Spleen (tissue), 7 donors: ENCODE data around the gene FIBCD1.

ENCODE experiments used
- POLR2A ChIP-seq, 3 donors: fragments of 450-650 bp; IDR thresholded peaks; one replicate each; pipeline ENCODE4 v1.5.1; 2017; ENCODE audit warnings: antibody characterized with exemption in 3 of 3, mild to moderate bottlenecking in 1 of 3
- POLR2AphosphoS5 ChIP-seq, 3 donors: sonication (generic); formaldehyde crosslinking; IDR thresholded peaks; one replicate each; pipeline ENCODE4 v1.5.1; 2017; ENCODE audit warnings: antibody characterized with exemption in 3 of 3
- TF ChIP-seq, protein P1 (sequence below), 11 experiments: fragments of 200-600 bp in 7 of 11; fragments of 450-650 bp in 4 of 11; sonication (generic) in 4 of 11; IDR thresholded peaks in 8 of 11; conservative IDR thresholded peaks in 3 of 11; 1 replicate in 7 of 11; 2 replicates in 4 of 11; pipeline versions ENCODE4 v1.4.0 to v1.8.0; 2016 to 2021; ENCODE audit warnings: antibody characterized with exemption in 11 of 11, inconsistent platforms in 4 of 11, mild to moderate bottlenecking in 1 of 11
- donor health status: DM: no; HTN: no; CAD: no; lungs with moderate emphysema.
- donor health status: DM: no; HTN: no; CAD: no.
- donor health status: DM: no; HTN: no; CAD: no.

- TF ChIP-seq, protein P1, sequence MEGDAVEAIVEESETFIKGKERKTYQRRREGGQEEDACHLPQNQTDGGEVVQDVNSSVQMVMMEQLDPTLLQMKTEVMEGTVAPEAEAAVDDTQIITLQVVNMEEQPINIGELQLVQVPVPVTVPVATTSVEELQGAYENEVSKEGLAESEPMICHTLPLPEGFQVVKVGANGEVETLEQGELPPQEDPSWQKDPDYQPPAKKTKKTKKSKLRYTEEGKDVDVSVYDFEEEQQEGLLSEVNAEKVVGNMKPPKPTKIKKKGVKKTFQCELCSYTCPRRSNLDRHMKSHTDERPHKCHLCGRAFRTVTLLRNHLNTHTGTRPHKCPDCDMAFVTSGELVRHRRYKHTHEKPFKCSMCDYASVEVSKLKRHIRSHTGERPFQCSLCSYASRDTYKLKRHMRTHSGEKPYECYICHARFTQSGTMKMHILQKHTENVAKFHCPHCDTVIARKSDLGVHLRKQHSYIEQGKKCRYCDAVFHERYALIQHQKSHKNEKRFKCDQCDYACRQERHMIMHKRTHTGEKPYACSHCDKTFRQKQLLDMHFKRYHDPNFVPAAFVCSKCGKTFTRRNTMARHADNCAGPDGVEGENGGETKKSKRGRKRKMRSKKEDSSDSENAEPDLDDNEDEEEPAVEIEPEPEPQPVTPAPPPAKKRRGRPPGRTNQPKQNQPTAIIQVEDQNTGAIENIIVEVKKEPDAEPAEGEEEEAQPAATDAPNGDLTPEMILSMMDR (IDR thresholded peaks at IDR 0.05 in 8 of 11, conservative IDR thresholded peaks at IDR 0.05 in 3 of 11) = no peak
- TF ChIP-seq POLR2AphosphoS5 (IDR thresholded peaks at IDR 0.05) = no peak
- no peak for TF ChIP-seq POLR2A (IDR thresholded peaks at IDR 0.05)
Observed at GRCh38 chr9:130919559-130920145, 19.4 kb downstream of the FIBCD1 start.
